Peyer's patch (tissue), 4 donors: ENCODE results near the gene MIA2. TPM values are rescaled to one million over a fixed set of nuclear protein-coding genes. Genes with fewer than 3 reads are reported as not detected.

Experiments
- DNase-seq, 3 donors: peaks; one replicate each; pipeline ENCODE4 v3.0.0-alpha.2; 2017 to 2019
- H3K27ac ChIP-seq, 4 donors: fragments of 200-600 bp; sonication (generic); one replicate each; pipeline ENCODE4 v1.5.1; 2016 to 2019
- H3K27me3 ChIP-seq, 2 donors: fragments of 200-600 bp; sonication (generic); one replicate each; pipeline ENCODE4 v1.5.1; 2019
- H3K36me3 ChIP-seq, 3 donors: fragments of 200-600 bp; sonication (generic); one replicate each; pipeline ENCODE4 v1.5.1; 2016 to 2019
- H3K4me1 ChIP-seq, 4 donors: fragments of 200-600 bp; sonication (generic); one replicate each; pipeline ENCODE4 v1.5.1; 2016 to 2019
- H3K4me3 ChIP-seq, 4 donors: fragments of 200-600 bp; sonication (generic); 1 replicate in 3 of 4; 2 replicates in 1 of 4; pipeline ENCODE4 v1.5.1; 2016 to 2019; ENCODE audit warnings: mild to moderate bottlenecking in 1 of 4
- H3K9me3 ChIP-seq, 4 donors: fragments of 200-600 bp; sonication (generic); one replicate each; pipeline ENCODE4 v1.5.1; 2016 to 2019; ENCODE audit warnings: mild to moderate bottlenecking in 1 of 4
- CTCF ChIP-seq, 6 experiments: fragments of 450-650 bp in 4 of 6; fragments of 200-600 bp in 2 of 6; sonication (generic) in 1 of 6; IDR thresholded peaks; one replicate each; pipeline ENCODE4 v1.5.1; 2017 to 2019; ENCODE audit warnings: antibody characterized with exemption in 6 of 6, mild to moderate bottlenecking in 3 of 6, moderate library complexity in 1 of 6
- POLR2A ChIP-seq, 2 donors: fragments of 450-650 bp; IDR thresholded peaks; one replicate each; pipeline ENCODE4 v1.5.1; 2017; ENCODE audit warnings: antibody characterized with exemption in 2 of 2, mild to moderate bottlenecking in 2 of 2, moderate library complexity in 2 of 2
- total RNA-seq, 4 donors: library from RNA; depleted of rRNA; stranded (reverse); fragments of >200 nt; gene quantifications; one replicate each; pipeline ENCODE4 v1.1.0, GENCODE V29; 2016

The MIA2 gene
- 100 to 1,000 TPM in 3 of 4 donors, 10 to 100 TPM in 1; 44.6 to 143 (median 128) TPM for total RNA-seq

- H3K27me3 ChIP-seq, result no peaks in the 10 kb centered on the region
- no peaks in the 10 kb centered on the region for H3K9me3 ChIP-seq
- peak within 1 kb of the TSS in 3 of 4 donors; percentile 16 to 48 (median 45) for H3K4me3 ChIP-seq
- no peak for TF ChIP-seq CTCF (IDR thresholded peaks at IDR 0.05)
- no peak for TF ChIP-seq POLR2A (IDR thresholded peaks at IDR 0.05)
- no peaks in the 10 kb centered on the region for H3K36me3 ChIP-seq
- DNase-seq, result no peak
- peaks cover 0 to 3% (median 0%) of the 10 kb centered on the region in 4 donors for H3K4me1 ChIP-seq
- H3K27ac ChIP-seq, result peak within 1 kb of the TSS in 3 of 4 donors; percentile 26 to 53 (median 29)
Observed at GRCh38 chr14:39233680-39234326, at the start of gene MIA2. MIA2 (plus strand) TSS chr14:39233915; CDS start chr14:39234115, 200 bp downstream.

GRCh38 chr14:39184628-39185255 lies 49.0 kb upstream of the MIA2 start:
- no peak overlapping the region for H3K4me3 ChIP-seq
- no peak for DNase-seq
- peaks cover 0 to 45% (median 0%) of the 10 kb centered on the region in 3 donors for H3K36me3 ChIP-seq
- H3K27ac ChIP-seq, result no peak overlapping the region
- TF ChIP-seq CTCF (IDR thresholded peaks at IDR 0.05) (no peak), POLR2A (IDR thresholded peaks at IDR 0.05) (no peak)
- no peaks in the 10 kb centered on the region for H3K27me3 ChIP-seq
- no peaks in the 10 kb centered on the region for H3K9me3 ChIP-seq
- no peaks in the 10 kb centered on the region for H3K4me1 ChIP-seq

GRCh38 chr14:39185256-39186049 lies 48.3 kb upstream of the MIA2 start:
- no peak overlapping the region for H3K27ac ChIP-seq
- H3K4me3 ChIP-seq, result no peak overlapping the region
- H3K4me1 ChIP-seq, result no peaks in the 10 kb centered on the region
- no peak for DNase-seq
- TF ChIP-seq POLR2A (IDR thresholded peaks at IDR 0.05), result no peak
- TF ChIP-seq CTCF (IDR thresholded peaks at IDR 0.05), result no peak
- H3K9me3 ChIP-seq, result no peaks in the 10 kb centered on the region
- peaks cover 0 to 38% (median 0%) of the 10 kb centered on the region in 3 donors for H3K36me3 ChIP-seq
- no peaks in the 10 kb centered on the region for H3K27me3 ChIP-seq

GRCh38 chr14:39186941-39187525 lies 46.7 kb upstream of the MIA2 start:
- peaks cover 0 to 22% (median 0%) of the 10 kb centered on the region in 3 donors for H3K36me3 ChIP-seq
- TF ChIP-seq POLR2A (IDR thresholded peaks at IDR 0.05), result no peak
- no peak for TF ChIP-seq CTCF (IDR thresholded peaks at IDR 0.05)
- H3K4me1 ChIP-seq, result no peaks in the 10 kb centered on the region
- no peak for DNase-seq
- H3K9me3 ChIP-seq, result no peaks in the 10 kb centered on the region
- no peak overlapping the region for H3K27ac ChIP-seq
- H3K4me3 ChIP-seq, result no peak overlapping the region
- no peaks in the 10 kb centered on the region for H3K27me3 ChIP-seq
